ENCODE data around the gene GOLGA6L10.
"Not testable (repeated sequence)": the region's sequence is repeated elsewhere in the genome, so short reads cannot be mapped to it uniquely, and the experiment has no call there.

- not testable (repeated sequence) for TF ChIP-seq YY1 (IDR thresholded peaks at IDR 0.05; ENCODE audit: insufficient read depth, insufficient read length); SUZ12 (IDR thresholded peaks at IDR 0.05; ENCODE audit: extremely low read depth, insufficient read depth, insufficient read length); ZNF274 (IDR thresholded peaks at IDR 0.05; ENCODE audit: low read depth, low read length)
Observed at GRCh38 chr15:82331576-82332304, 17.5 kb downstream of the GOLGA6L10 start.

Measured in NT2/D1 (cell line).